AG20443 (cell line): ENCODE results near the gene ATRN.
A peak's percentile ranks its signal among the peaks of the same experiment; 100 is the strongest.
"Not testable (repeated sequence)": the region's sequence is repeated elsewhere in the genome, so short reads cannot be mapped to it uniquely, and the experiment has no call there.

Experiments used
- DNase-seq: peaks from one replicate; pipeline ENCODE4 v3.0.0; 2012; ENCODE audit warnings: low spot score, mixed read lengths

The ATRN gene

DNA sequence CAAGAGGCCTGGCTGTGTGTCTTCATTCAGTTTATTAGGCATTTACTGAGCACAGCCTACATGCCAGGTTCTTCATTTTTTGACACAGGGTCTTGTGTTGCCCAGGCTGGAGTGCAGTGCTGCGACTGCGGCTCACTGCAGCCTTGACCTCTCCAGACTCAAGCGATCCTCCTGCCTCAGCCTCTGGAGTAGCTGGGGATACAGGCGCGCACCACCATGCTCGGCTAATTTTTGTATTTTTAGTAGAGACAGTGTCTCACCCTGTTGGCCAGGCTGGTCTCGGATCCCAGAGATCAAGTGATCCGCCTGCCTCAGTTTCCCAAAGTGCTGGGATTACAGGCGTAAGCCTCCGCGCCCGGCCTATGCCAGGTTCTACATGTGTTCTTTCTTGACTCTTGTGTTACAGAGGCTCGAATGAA lies 601 bp upstream of the ATRN start:
- DNase-seq, result no peak

- peak; percentile 14 for DNase-seq
Observed at GRCh38 chr20:3471397-3472021, 691 bp downstream of the ATRN start.

DNA sequence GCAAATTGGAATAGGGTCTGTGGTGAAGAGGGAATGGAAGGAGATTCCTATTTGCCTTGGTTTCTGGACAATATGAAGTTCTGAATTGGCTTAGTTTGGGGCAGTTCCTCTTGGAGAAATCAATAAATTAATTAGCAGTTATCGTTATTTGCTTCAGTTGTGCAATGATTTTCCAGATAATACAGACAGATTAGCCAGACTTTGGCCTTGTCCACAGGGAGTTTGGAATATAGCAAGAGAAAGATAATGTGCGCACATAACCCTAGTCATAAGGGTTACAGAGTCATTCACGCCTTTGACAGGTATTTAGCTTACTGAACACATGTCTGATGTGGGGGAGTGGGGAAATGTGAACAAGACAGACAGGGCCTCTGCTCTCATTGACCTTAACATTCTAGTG lies 1.3 kb downstream of the ATRN start:
- DNase-seq, result no peak

- no peak for DNase-seq
Observed at GRCh38 chr20:3473324-3473723, 2.5 kb downstream of the ATRN start.

DNA sequence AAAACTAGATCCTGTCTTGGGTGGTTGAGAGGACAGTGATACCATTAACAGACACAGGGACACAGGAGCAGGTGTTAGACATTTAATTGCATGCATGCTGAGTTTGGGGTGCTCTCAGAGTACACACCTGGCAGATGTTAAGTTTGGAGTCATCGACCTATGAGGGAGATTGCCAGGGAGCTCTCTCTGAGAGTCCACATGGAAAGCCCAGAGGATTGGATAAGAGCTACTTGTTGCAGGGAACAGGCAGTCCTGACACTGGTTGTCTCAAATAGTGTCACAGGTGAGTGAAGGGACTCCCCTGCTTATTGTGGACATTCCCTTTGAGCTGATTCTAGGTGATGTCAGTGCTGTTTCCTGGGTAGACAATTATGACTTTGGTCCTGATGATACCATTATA lies 3.1 kb downstream of the ATRN start:
- no peak for DNase-seq

- DNase-seq, result not testable (repeated sequence)
Observed at GRCh38 chr20:3477003-3477860, 6.4 kb downstream of the ATRN start.

- no peak for DNase-seq
Observed at GRCh38 chr20:3477861-3478544, 7.2 kb downstream of the ATRN start.

DNA sequence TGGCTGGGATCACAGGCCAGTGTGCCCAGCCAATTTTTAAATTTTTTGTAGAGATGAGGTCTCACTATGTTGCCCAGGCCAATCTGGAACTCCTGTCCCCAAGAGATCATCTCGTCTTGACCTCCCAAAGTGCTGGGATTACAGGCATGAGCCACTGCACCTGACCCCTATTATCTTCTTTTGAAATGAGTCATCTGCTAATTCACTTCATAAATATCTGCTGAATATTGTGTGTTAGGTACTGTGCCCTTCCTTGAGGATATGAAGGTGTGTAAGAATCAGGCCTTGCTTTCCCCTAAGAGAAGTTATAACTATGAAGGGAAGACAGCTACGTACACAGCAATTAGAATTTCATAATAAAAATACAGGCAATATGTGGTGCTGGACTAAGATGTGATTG lies 8.2 kb downstream of the ATRN start:
- no peak for DNase-seq

- no peak for DNase-seq
Observed at GRCh38 chr20:3479759-3480615, 9.2 kb downstream of the ATRN start.

DNA sequence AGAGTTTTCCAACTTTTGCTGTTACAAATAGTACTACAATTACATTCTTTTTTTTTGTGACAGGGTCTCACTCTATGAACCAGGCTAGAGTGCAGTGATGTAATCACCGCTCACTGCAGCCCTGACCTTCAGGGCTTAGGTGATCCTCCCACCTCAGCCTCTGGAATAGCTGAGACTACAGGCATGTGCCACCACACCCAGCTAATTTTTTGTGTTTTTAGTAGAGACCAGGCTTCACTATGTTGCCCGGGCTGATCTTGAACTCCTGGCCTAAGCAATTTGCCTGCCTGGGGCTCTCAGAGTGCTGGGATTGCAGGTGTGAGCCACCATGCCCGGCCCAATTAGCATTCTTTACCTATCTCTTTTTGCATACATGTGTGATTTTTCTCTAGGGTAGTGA lies 12.5 kb downstream of the ATRN start:
- no peak for DNase-seq

DNA sequence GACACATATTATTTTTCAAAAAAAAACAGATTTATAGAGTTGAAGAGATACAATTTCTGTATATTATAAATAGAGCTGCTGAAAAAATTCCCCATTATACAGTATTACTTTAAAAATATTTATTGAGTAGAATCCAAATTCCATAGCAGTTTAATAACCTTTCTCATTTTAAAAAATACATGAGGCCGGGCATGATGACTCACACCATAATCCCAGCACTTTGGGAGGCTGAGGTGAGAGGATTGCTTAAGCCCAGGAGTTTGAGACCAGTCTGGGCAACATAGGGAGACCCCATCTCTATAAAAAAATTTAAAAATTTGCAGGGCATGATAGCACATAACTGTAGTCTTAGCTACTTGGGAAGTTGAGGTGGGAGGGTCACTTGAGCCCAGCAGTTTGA lies 13.0 kb downstream of the ATRN start:
- no peak for DNase-seq

DNA sequence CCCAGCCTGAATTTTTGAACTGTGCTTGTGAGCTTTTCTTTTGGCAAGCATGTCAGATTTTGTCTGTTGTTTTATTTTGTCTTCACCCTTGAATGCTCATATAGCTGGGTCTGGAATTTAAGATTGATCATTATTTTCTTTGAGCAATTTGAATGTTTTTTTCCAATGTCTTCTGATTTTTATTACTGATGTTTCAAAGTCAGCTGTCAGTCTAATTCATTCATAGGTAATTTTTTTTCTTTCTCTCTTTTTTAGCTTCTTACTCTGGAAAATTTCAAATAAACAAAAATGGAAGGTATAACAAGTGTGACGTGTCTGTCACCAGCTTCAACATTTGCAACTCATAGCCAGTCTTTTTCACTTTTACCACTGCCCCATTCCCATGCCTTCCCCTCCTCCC lies 15.1 kb downstream of the ATRN start:
- no peak for DNase-seq

GRCh38 chr20:3486850-3487249 lies 16.0 kb downstream of the ATRN start:
- no peak for DNase-seq

GRCh38 chr20:3492669-3493068 lies 21.9 kb downstream of the ATRN start:
- no peak for DNase-seq

DNA sequence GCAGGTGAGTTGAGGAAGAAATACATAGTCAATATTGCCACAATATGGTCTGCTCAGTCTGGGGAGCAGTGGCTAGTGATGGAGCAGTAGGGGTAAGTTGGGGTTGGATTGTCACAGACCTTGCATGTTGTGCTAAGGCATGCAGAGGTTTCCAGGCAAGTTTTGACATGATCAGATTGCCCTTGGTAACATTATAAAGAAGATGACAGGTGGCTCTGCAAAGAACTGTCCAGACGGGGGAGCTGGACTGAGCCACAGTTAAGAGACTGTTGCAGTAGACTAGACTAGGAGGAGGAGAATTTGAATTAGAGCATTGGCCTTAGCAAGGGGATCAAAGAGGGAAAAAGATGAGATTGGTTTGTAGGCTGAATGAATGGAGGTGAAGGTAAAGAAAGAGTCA lies 23.4 kb downstream of the ATRN start:
- no peak for DNase-seq

DNA sequence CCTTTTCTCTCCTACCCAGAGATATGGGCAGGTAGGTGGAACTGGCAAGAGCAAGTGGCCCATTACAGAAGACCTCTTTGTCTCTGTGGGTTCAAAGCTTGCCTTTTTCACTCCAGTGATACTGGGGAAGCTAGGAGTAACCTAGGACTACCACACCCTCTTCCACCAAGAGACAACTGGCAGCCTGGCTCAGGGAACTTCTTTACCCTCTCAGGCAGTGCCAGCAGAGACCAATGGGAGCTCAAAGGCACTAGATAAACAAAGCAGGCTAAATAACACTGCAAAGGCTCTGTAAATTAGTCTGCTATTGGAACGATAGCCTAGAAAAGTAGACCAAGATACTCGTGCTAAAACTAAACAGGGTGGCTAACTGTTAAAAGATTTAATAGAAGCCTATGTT lies 32.1 kb downstream of the ATRN start:
- no peak for DNase-seq

- no peak for DNase-seq
Observed at GRCh38 chr20:3505148-3505547, 34.3 kb downstream of the ATRN start.

DNA sequence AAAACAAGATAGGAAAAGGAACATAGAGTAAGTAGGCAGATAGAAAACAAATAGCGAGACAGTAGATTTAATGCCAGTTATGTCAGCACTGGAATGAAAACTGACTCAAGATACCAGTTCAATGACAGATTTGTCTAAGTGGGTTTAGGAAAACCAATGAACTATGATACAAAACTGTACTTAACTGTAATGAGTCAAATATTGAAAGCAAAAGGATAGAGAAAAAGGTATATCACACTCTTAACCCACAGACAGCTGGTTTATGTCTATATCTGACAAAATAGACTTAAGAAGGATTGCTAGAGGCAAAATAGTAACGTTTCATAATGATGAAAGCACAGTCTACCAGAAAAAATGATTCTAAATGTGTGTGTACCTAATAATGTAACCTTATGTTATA lies 38.2 kb downstream of the ATRN start:
- no peak for DNase-seq

GRCh38 chr20:3510110-3510509 lies 39.3 kb downstream of the ATRN start:
- DNase-seq, result no peak

DNA sequence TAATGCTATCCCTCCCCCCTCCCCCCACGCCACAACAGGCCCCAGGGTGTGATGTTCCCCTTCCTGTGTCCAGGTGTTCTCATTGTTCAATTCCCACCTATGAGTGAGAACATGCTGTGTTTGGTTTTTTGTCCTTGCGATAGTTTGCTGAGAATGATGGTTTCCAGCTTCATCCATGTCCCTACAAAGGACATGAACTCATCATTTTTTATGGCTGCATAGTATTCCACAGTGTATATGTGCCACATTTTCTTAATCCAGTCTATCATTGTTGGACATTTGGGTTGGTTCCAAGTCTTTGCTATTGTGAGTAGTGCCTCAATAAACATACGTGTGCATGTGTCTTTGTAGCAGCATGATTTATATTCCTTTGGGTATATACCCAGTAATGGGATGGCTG lies 41.4 kb downstream of the ATRN start:
- not testable (repeated sequence) for DNase-seq

DNA sequence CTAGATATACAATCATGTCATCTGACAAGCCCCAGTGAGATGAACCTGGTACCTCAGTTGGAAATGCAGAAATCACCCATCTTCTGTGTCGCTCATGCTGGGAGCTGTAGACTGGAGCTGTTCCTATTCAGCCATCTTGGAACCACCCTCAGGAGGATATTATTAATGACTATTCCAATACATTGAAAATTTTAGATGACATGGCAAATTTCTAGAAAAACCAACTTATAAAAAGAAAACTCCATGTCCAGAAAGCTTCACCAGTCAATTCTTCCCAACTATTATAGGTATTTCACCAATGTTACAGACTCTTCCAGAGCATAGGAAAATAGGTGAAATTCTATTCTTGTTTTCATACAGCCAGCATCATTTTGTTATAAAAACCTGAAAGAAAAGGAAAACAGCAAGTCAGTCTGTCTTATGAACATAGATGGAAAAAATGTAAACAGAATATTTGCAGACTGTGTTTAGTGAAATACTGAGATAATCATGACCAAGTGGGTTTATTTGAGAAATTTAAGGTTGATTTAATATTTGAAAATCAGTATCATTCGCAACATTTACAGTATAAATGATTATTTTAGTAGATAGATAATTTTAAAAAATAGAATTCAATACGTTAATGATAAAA lies 43.3 kb downstream of the ATRN start:
- DNase-seq, result no peak
